ELF-1 (cell line): ENCODE results near the gene EFNA4.

Experiments used
- DNase-seq: peaks from one replicate; pipeline ENCODE4 v3.0.0-alpha.2; 2016; ENCODE audit warnings: low read depth, low spot score

The EFNA4 gene

DNA sequence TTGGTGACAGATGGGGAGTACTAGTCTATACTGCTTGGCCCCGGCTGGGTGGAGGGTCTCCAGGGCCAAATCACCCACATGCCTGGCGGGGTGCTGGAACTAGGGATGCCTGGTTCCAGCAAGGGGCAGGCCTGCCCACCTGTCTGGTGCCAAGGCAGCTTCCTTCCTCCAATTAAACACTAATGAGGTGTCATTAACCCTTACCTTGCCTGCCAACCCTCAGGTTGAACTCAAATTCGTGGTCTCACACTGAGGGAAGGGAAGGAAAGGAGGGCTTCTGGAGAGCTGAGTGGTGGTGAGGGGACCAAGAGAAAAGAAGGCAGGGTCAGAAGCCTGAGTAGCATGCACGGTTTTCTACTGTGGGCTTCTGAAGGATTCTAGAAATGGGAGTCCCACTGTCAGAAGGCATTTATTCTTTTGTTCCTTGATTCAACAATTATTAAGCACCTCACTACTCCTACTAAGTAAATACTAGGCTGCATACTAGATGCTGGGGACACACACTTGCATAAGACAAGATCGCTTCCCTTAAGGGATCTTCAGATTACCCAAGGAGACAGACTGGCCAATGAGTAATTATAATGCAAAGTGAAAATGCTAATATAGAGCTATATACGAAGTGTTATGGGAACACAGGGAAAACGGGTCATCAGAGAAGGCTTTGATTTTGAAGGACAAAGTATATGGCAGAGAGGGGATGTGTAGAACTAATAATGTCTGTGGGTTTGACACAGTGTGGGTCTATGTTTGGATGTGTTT is 9.2 kb downstream of the EFNA4 start:
- DNase-seq, result no peak

DNA sequence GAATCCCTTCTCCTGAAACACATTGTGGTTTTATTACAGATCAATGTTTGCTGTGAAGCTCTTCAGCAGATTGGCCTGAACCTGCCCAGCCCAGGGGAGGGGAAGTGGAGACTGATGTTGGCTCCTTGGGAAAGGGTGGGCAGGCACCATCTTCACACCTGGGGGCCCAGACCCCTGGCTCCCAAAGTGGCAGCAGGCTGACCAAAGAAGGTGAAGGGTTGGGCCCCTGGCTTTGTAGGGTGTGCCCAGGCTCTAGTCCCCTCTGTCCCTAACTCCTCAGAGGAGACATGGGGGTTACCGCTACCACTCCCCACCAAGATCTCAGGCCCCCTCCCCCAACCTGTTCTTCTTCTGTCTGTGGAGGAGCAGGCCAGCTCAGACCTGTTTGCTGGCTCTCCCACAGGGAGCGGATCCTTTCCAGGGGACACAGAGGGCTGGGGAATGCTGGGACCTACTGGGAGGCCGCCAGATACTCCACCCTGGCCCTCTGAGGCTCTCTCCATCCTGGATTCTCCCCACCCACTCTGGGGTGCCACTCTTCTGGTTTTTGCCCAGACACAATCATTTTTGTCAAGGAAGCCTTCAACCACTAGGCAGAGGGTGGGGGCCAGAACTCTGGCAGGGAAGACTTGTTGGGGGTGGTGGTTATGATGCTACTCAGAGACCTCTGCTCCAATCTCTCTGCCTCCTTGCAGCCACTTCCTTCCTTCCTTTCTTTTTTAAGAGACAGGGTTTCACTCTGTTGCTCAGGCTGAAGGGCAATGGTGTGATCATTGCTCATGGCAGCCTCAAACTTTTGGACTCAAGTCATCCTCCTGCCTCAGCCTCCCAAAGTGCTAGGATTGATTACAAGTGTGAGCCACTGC is 10.1 kb downstream of the EFNA4 start:
- DNase-seq, result no peak

DNA sequence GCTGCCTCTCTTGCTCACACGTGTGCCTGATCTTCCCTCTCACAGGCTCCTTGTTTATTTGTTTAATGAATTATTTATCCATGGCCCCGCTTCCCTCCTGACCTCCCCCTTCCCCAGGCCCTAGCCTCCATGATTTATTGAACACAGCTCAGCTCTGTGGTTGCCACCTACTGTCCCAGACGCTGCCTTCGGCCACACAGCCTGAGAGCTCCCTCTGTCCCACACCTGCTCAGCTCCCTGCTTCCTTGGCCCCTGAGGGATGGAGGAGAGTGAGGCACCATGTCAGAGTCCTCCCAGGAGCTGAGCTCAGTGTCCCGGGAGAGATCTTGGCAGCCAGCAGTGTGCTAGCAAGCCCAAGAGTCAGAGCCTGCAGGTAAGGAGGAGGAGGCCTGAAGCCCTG is 12.0 kb downstream of the EFNA4 start:
- DNase-seq, result no peak

DNA sequence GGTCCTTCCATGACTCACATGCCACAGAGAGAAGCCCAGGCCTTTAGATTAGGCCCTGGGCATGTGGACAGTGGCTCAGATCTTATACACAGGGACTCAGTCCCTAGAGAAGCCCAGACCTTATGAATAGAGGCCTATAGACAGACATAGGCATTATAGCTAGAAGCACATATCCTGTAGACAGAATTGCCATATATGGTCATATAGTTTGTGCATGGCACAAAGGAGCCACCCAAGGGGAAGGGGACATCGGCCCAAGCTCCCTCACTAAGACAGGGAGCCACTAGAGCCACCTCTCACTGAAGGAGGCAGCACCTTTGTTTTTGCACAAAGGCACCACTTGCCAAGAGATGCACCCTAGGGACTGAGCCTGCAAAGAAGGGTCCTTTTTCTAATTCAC is 12.8 kb downstream of the EFNA4 start:
- DNase-seq, result no peak

DNA sequence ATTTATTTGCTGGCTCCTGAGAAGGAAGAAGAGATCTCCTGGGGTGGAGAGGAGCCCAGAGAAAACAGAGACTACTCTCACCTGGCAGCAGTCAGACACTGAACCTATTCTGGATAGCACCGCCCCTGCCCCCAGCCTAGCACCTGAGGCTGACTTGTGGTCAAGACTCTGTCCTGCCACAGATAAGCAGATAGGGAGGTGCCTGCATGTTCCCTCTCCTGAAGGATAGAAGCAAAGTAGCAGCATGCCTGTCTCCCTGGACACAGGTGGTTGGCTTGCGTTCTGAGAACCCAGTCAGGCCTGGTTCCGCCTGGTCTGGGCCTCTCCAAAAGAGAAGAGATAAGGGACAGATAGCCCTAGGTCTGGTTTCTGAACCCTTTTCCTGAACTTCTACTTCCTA is 13.8 kb downstream of the EFNA4 start:
- peak; percentile 35 for DNase-seq

DNA sequence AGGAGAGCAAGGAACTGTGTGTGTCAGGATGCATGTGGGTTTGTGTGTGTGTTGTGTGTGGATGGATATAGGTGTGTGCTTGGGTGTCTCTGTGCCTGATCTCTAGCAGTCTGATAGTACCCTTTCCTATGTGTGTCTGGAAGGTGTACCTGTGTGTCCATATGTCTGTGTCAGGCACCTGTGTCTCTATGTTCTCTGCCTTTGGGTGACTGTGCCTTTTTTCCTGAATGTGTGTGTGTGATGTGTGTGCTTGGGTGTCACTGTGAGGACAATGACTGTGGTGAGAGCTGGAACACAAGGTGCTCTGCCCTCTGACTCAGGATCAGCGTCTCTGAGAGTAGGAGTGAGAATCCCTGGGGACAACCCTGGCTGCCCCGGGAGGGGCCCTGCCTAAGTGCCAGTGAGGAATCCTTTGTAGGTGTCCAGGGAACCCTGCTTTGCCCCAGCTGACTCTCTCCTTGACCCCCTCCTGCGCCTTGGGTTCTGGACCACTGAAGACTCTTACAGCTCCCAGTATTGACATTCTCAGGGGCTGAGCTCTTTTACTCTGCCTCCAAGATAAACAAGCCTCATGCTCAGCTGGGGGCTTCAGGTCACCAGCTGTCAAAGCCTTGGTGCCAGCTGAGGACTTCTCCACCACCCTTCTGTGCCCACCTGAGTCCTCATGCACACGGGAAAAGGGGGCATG is 14.4 kb downstream of the EFNA4 start:
- DNase-seq, result no peak

DNA sequence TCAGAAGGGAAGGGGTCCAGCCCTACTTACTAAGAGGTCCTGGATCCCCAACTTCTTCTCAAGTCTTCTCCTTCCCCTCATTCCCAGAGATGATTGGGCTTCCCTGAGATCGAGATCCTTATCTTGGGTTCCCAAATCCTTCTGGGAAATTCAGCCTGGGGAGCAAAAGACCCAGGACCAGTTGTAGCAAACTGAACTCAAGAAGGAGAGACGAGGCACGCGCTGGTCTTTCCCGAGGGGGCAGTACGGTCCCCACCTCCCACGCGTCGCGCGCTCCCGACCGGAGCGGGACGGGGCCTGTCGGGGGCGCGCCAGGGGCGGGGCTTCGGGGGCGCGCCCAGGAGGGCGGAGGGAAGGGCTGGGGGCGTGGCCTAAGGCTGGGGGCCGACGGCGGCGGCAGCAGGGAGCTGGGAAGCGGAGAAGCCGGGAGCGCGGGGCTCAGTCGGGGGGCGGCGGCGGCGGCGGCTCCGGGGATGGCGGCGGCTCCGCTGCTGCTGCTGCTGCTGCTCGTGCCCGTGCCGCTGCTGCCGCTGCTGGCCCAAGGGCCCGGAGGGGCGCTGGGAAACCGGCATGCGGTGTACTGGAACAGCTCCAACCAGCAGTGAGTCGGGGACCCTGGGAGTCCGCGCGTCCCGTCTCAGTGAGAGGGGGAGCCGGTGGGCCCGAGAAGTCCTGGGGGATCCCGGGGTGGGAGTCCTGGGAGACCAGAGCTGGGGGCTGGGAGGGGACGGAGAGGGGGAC is 15.1 kb downstream of the EFNA4 start, which contains the start of gene EFNA3:
TSS of gene EFNA3 (plus strand) at position 369 of the 741 bp plus-strand sequence. CDS start at position 474, 105 bp downstream.
- DNase-seq, result no peak

DNA sequence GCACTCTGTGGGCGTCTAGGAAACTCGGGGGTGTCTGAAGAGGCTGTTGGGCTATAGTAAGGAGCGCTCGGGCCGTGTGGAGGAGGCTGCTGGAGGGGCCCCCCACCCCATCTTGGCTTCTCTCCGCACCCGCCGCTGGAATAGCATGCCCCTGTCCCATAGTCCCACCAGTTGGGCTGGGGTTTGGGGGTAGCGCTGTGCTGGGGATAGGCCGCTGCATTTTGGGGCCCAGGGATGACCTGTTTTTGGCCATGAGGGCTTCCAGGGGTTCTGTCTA is 15.6 kb downstream of the EFNA4 start:
- no peak for DNase-seq

DNA sequence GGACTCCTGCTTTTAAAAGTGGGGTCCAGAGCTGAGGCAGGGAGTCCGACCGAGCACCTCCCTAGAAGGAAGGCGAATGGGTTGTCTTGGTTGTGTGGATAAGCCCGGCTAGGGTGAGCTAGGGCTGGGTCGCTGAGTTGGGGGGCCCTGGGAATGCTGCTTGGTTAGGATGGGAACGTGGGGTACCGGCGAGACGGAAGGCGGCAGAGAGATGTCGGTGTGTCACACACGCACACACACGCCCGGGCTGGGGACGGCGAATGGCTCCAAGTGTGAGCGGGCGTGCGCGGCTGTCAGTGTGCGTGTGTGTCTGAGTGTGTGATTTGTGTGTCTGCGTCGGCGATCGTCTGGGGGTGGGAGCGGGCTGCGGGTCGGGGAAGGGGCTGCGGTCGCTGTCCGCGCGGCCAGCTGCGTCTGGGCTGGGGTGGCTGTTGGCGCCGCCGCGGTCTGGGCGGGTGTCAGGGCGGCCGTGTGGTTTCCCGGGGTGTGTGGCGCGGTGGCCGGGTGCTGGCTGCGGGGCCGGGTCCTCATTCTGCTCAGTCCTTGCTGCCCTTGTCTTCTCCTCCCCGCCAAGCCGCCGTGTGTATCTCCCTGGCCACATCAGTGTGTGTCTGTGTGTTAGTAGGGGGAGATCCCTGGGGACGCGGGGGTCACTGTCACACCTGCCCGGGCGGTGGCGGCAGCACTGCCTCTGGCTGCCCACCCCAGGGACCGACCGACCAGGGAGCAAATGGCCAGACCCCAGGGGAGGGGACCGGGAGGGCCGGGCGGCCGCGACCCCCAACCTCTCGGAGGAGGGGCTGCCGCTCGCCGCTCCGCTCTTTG is 16.2 kb downstream of the EFNA4 start:
- peak; percentile 44 for DNase-seq

DNA sequence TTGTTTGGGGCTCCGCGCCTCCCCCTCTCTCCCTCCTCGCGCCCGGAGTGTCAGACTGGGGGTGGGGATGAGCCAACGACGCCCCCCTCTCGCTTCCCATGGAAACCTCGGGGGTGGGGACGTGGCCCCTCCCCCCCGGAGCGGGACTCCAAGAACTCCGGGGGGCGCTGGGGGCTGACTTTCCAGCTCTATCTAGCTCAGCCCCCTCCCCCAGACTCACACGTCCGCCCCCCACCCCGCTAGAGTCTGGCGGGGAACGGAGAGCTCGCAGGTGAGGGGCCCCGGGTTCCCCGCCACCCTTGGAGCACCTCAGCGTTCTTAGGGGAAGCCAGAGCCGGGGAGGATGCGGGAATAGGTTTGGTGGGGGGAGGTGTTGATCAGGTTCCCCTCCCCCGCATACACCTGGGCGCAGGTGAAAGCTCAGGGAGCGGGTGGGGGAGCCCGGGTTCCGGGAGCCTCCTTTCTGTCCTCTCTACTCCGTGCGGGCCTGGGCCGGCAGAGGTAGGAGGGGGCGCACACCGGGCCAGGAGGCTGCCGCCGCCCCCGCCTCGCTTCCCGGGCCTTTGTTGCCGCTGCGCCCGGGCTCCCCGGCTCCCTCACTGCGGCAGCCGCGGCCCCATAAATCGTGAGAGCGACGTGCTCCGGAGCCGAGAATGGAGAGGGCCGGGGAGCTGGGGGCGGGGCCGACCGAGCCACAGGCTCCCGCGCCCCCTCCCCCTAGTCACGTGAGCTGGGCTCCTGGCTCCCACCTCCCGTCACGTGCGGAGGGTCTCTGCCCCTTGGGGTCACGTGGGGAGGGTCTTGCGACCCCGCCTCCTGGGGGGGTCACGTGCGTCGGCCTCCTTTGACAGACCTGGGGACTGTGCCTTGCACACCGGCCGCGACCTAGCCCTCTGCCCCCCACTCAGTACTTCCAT is 17.0 kb downstream of the EFNA4 start:
- peak; percentile 85 for DNase-seq

DNA sequence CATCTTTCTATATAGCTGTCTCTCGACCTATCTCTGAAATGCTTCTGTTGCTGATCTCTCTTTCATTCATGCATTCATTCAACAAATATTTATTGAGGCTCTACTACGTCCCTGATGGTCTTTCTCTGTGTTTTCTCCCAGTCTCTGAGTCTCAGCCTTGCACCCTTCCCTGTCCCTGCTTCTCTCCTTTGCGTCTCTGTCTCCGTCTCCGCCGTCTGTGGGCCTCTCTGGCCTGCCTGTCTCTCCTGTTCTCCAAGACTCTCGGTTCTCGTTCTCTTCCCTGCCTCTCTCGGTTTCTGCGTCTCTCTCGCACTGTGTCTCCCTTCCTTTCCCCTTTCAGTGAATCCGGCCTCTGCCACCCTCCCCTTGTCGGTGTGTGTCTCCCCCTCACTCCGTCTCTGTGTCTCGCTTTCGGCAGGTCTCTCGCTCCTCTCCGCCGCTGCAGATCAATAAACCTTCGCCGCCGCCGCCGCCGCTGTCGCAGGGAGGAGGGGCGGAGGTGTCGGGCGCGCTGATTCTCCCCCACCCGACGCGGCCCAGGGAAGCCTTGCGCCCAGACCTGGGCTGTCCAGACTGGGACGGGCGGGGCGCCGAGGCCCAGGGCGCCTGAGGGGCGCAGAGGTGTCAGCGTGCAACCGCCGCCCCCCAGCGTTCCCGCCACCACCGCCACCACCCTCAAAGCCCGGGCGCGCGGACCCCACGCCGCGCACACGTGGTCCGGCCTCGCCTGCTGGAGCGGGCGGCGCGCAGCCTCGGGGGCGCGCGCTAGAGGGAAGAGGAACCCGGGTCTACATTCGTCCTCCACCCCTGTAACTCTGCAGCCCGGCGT is 18.1 kb downstream of the EFNA4 start:
- peak; percentile 53 for DNase-seq

DNA sequence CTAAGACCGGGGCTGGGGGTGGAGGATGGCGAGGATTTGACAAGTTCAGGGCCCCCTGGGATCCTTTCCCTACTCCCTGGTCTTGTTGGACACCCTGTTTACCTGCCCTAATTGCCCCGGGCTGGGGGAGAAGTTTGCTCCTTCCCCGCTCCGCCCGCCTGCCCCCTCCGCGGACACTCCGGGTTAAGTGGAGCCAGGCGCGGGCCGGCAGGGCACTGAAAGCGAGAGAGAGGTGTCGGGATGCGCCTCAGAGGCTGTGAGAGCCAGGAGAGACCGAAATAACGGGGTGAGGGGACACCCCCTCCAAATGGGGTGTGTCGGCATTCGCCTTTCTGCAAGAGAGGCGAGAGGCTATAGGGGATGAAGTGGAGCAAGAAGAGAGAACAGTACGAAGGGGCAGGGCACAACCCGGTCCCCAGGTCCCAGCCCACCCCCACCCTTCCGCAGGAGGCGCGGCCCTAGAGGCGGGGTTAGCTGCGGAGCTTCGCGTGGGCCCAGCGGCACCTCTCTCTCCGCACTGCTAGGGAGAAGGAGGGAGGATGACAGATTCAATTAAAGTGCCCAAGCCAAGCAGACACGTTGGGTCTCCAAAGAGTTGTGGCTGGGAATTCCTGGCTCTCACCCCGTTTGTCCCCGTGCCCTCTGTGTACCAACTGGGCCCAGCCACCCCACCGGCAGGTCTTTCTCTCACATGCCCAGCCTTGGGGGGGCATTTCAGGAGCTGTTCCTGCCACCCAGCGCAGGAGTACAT is 18.9 kb downstream of the EFNA4 start:
- no peak for DNase-seq

DNA sequence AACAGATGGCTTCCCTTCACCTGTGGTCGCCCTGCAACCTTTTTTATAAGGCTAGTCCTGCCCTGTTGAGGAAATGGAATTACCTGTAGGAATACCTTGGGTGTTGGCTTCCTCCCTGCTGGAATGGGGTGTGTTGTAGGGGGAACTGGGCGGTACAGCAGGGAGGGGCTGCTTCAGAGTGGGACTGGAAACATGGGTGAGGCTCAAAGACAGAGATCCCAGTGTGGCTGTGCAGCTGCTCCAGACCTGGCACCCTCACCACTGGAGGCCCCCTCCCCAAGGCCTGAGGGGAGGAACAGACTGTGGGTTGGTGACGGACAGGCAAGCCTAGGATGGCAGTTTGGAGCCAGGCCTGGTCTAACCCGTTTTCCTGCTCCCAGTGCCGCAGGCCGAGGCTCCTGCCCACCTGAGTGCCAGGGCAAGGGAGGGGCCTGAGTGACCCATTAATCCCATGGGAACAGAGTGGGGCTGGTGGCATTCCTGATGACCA is 19.6 kb downstream of the EFNA4 start:
- DNase-seq, result peak; percentile 44

DNA sequence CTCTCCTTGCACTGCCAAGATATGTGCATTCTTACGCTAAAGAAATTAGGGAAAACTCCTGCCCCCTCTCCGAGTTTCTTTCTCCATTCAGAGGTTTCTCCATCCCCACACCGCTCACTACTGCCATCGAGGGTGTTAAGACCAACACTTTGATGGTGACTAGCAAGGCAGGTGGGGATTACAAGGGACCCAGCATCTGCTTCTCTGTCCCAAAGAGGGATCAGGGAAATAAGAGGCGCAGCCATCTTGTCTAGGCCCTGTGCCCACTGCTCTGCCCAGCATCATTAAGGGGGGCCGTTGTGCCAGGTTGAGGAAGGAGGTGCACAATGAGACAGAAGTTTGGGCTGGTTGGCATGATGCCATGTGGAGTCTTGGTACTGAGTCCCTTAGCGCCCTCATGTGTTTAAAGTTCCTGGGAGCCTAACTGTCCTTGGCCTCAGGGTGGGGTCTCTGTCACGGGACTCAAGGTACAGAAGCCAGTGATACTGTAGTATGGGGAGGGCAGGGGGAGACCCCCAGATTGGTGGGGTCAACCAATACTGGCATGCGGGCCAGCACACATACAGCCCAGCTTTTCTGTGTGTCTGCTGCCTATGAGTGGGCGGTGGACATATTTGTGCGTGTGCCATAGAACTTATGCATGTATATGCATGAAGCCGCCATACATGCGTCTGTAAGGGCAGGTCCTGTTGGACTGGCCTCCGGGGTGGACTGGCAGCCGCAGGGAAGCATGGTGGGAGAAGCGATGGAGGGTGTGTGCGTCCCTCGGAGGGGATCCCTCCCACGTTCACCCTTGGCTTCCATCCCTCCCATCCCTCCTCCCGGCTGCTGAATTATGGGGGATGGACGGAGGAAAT is 20.6 kb downstream of the EFNA4 start:
- peak; percentile 14 for DNase-seq

DNA sequence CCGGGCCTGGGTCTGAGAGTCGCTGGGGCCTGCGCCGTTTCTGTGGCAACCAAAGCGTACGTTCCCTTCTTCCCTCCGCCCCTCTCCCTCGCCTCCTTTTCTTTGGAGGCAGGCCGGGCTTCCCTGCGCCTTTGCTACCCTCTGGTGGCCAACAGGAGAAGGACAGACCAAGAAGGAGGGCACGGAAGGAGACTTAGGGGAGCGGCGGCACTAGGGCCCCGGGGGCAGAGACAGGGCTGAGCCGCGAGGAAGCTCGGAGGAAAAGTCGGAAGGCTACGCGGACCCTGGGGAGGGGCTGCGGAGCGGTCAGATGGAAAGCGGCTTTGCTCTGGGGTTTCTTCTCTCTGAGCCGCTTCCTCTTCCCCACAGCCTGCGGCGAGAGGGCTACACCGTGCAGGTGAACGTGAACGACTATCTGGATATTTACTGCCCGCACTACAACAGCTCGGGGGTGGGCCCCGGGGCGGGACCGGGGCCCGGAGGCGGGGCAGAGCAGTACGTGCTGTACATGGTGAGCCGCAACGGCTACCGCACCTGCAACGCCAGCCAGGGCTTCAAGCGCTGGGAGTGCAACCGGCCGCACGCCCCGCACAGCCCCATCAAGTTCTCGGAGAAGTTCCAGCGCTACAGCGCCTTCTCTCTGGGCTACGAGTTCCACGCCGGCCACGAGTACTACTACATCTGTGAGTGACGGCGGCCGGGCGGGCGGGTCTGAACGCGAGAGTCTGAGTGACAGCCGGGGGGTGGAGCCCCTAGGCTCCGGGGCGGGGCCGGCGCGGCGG is 21.4 kb downstream of the EFNA4 start:
- DNase-seq, result peak; percentile 98

DNA sequence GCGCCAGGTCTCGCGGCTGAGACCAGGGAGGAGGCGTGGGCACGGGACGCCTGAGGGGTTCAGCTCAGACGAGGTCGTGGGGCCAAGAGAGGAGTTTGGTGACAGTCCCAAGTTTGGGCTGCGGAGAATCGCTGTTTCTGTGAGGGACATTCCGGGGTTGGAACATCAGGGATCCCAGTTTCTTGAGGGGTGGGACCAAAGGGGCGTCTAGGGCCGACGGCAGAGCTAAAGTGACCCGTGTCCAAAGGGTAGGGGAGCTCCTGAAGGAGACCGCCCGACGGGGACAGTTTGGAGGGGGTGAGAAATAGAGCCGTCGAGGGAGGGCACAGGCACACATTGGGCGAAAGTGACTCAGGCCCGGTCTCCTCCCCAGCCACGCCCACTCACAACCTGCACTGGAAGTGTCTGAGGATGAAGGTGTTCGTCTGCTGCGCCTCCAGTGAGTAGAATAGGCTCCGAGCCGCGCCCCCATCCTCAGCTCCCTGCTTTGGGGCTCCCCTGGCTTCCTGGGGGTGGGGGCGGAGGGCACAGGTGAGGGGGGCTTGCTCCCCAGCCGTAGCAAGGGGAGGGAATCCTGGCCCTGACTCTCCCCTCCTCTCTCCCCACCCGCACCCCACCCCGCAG is 22.1 kb downstream of the EFNA4 start:
- no peak for DNase-seq
